K562 (cell line): ENCODE results near the gene ANKS3. TPM values are rescaled to one million over a fixed set of nuclear protein-coding genes. Genes with fewer than 3 reads are reported as not detected.

ENCODE experiments used
- ATAC-seq: fragments of 200-7000 bp; cut with Tn5 transposase; 3 replicates; pipeline ENCODE4 v1.9.1; 2020; ENCODE audit warnings: moderate library complexity
- BruUV-seq: library from RNA; stranded (reverse); fragments of 400-500 nt; replicated peaks from 2 replicates; lab custom pipeline; 2021; lab: Mats Ljungman, UMichigan
- CTCF ChIA-PET: fragments of 300-600 bp; formaldehyde crosslinking; extraction: SDS; loops from one replicate; lab custom pipeline; 2021; ENCODE audit warnings: low intra/inter-chr PET ratio; lab: Yijun Ruan, JAX
- POLR2A ChIA-PET: fragments of 300-600, 350-650 bp; sonication (Branson Sonifier 250); formaldehyde crosslinking; extraction: SDS; loops from one replicate; lab custom pipeline; 2021; ENCODE audit warnings: antibody characterized with exemption, inconsistent platforms; lab: Yijun Ruan, JAX
- DNase-seq, 4 experiments: peaks; one replicate each; pipeline versions ENCODE4 v3.0.0 to v3.0.0-alpha.2; 2011 to 2018; ENCODE audit warnings: low spot score in 3 of 4, mixed read lengths in 3 of 4; ENCODE audit errors: extremely low read depth in 1 of 4
- FAIRE-seq: peaks from 2 replicates; lab custom pipeline; 2011; peaks lifted over from hg19 to GRCh38; lab: Jason Lieb, UNC
- H2AFZ ChIP-seq: 2 replicates; pipeline ENCODE4 v1.6.0; 2011; ENCODE audit warnings: low read depth, low read length, control low read depth, inconsistent platforms
- H3K27ac ChIP-seq: fragments of 200-600 bp; 3 replicates; pipeline ENCODE4 v1.8.0; 2011; ENCODE audit warnings: low read depth, mild to moderate bottlenecking, control low read depth, inconsistent platforms, low read length, moderate library complexity, mixed read lengths; ENCODE audit errors: extremely low read depth
- H3K27me3 ChIP-seq, 2 experiments: fragments of 300-600 bp in 1 of 2; 2 replicates in 1 of 2; 3 replicates in 1 of 2; pipeline versions ENCODE4 v1.6.0 to v1.8.0; 2011; ENCODE audit warnings: inconsistent platforms in 2 of 2, low read length in 2 of 2, mild to moderate bottlenecking in 1 of 2, mixed read lengths in 1 of 2, moderate library complexity in 1 of 2; ENCODE audit not compliant: control insufficient read depth in 2 of 2, insufficient read depth in 2 of 2
- H3K36me3 ChIP-seq: fragments of 300-600 bp; 3 replicates; pipeline ENCODE4 v1.8.0; 2011; ENCODE audit warnings: mild to moderate bottlenecking, low read length, inconsistent platforms; ENCODE audit not compliant: control insufficient read depth, insufficient read depth
- H3K4me1 ChIP-seq, 2 experiments: fragments of 200-600 bp in 1 of 2; replicated peaks in 1 of 2; 2 replicates in 1 of 2; 3 replicates in 1 of 2; pipeline versions ENCODE4 v1.5.1 to v1.8.0; 2011; ENCODE audit warnings: inconsistent platforms in 2 of 2, low read length in 2 of 2, mild to moderate bottlenecking in 1 of 2, mixed read lengths in 1 of 2, moderate library complexity in 1 of 2; ENCODE audit not compliant: control insufficient read depth in 2 of 2, insufficient read depth in 2 of 2
- H3K4me2 ChIP-seq: 2 replicates; pipeline ENCODE4 v1.6.1; 2011; ENCODE audit warnings: low read length, control low read depth, inconsistent platforms, mixed read lengths; ENCODE audit not compliant: insufficient read depth
- H3K4me3 ChIP-seq: fragments of 200-600 bp; sonication (generic), shearing (Covaris generic); 2 replicates; pipeline ENCODE4 v1.5.1; 2016; ENCODE audit warnings: control low read depth, inconsistent platforms
- H3K79me2 ChIP-seq: fragments of 200-600 bp; 3 replicates; pipeline ENCODE4 v1.8.0; 2011; ENCODE audit warnings: low read length, inconsistent platforms; ENCODE audit not compliant: control insufficient read depth, insufficient read depth
- H3K9ac ChIP-seq, 2 experiments: 2 replicates each; pipeline versions ENCODE4 v1.6.0 to v1.6.1; 2011; ENCODE audit warnings: low read depth in 2 of 2, low read length in 2 of 2, control low read depth in 1 of 2, inconsistent platforms in 1 of 2, mild to moderate bottlenecking in 1 of 2, mixed read lengths in 1 of 2; ENCODE audit not compliant: insufficient read depth in 1 of 2
- H3K9me1 ChIP-seq: one replicate; pipeline ENCODE4 v1.6.0; 2011; ENCODE audit warnings: inconsistent platforms, mild to moderate bottlenecking, low read length, moderate library complexity; ENCODE audit not compliant: control insufficient read depth, insufficient read depth
- H3K9me3 ChIP-seq: replicated peaks from 2 replicates; pipeline ENCODE4 v1.5.1; 2011; ENCODE audit warnings: low read depth, low read length, inconsistent platforms; ENCODE audit not compliant: control insufficient read depth, insufficient read depth
- H4K20me1 ChIP-seq: replicated peaks from 2 replicates; pipeline ENCODE4 v1.6.1; 2011; ENCODE audit warnings: low read length, inconsistent platforms, mixed read lengths; ENCODE audit not compliant: control insufficient read depth, insufficient read depth
- DNMT1 ChIP-seq: fragments of 450-650 bp; IDR thresholded peaks from 2 replicates; pipeline ENCODE4 v1.6.1; 2016; ENCODE audit warnings: antibody characterized with exemption, mild to moderate bottlenecking
- HNRNPLL ChIP-seq: fragments of 200-400 bp; formaldehyde crosslinking; IDR thresholded peaks from 2 replicates; pipeline ENCODE4 v1.6.1; 2017; ENCODE audit warnings: low read length, low read depth, mild to moderate bottlenecking; ENCODE audit not compliant: poor library complexity, severe bottlenecking
- ILF3 ChIP-seq: fragments of 450-650 bp; IDR thresholded peaks from 2 replicates; pipeline ENCODE4 v1.6.1; 2018; ENCODE audit warnings: antibody characterized with exemption, mild to moderate bottlenecking, moderate library complexity, borderline replicate concordance
- LEF1 ChIP-seq: fragments of 450-650 bp; IDR thresholded peaks from 2 replicates; pipeline ENCODE4 v1.6.1; 2016; ENCODE audit warnings: mild to moderate bottlenecking
- NCOR1 ChIP-seq: fragments of 450-650 bp; IDR thresholded peaks from 2 replicates; pipeline ENCODE4 v1.6.1; 2016; ENCODE audit warnings: mild to moderate bottlenecking, moderate library complexity
- RBM25 ChIP-seq: fragments of 200-400 bp; formaldehyde crosslinking; IDR thresholded peaks from 2 replicates; pipeline ENCODE4 v1.6.1; 2018; ENCODE audit warnings: low read length, low read depth, moderate library complexity; ENCODE audit not compliant: severe bottlenecking
- TRIM28 ChIP-seq: fragments of 450-650 bp; IDR thresholded peaks from 2 replicates; pipeline ENCODE4 v1.6.1; 2017
- TSC22D4 ChIP-seq: fragments of 450-650 bp; IDR thresholded peaks from 2 replicates; pipeline ENCODE4 v1.6.1; 2016; ENCODE audit warnings: missing genetic modification characterization, missing biosample characterization, control low read depth
- WHSC1 ChIP-seq: IDR thresholded peaks from one replicate; pipeline ENCODE4 v1.6.1; 2012; ENCODE audit warnings: low read length, control low read depth, inconsistent platforms
- XRCC3 ChIP-seq: fragments of 450-650 bp; IDR thresholded peaks from 2 replicates; pipeline ENCODE4 v1.6.1; 2017; ENCODE audit warnings: mild to moderate bottlenecking, moderate library complexity
- ZFP30 ChIP-seq: fragments of 250-450 bp; sonication (Bioruptor Pico); IDR thresholded peaks from 2 replicates; pipeline ENCODE4 v1.8.0; 2022; ENCODE audit warnings: moderate library complexity, mild to moderate bottlenecking, inconsistent platforms, borderline replicate concordance
- ZNF184 ChIP-seq: sonication (generic); formaldehyde crosslinking; IDR thresholded peaks from 2 replicates; pipeline ENCODE4 v1.5.0; 2020; ENCODE audit warnings: missing genetic modification reagents
- ZNF316 ChIP-seq: fragments of 450-650 bp; IDR thresholded peaks from 2 replicates; pipeline ENCODE4 v1.6.1; 2016
- ZNF408 ChIP-seq: fragments of 250-450 bp; sonication (Bioruptor Pico); IDR thresholded peaks from 2 replicates; pipeline ENCODE4 v1.4.0; 2020; ENCODE audit warnings: low read depth, mild to moderate bottlenecking, moderate library complexity
- ZNF561 ChIP-seq: fragments of 450-650 bp; formaldehyde crosslinking; conservative IDR thresholded peaks from 2 replicates; pipeline ENCODE4 v1.4.0; 2020; ENCODE audit warnings: mild to moderate bottlenecking, moderate library complexity
- ZNF644 ChIP-seq: fragments of 200-800 bp; sonication (Bioruptor generic); IDR thresholded peaks from 2 replicates; pipeline ENCODE4 v1.6.1; 2016; ENCODE audit warnings: low read depth, missing genetic modification characterization, missing compliant biosample characterization
- ZNF699 ChIP-seq: fragments of 250-450 bp; sonication (Bioruptor Pico); IDR thresholded peaks from 2 replicates; pipeline ENCODE4 v1.8.0; 2021; ENCODE audit warnings: mild to moderate bottlenecking, moderate library complexity; ENCODE audit not compliant: insufficient replicate concordance
- WGBS: fragments of 100-300 bp; shearing (Covaris generic); methylation state at CpG from one replicate; pipeline ENCODE4 v1.1.6; 2016; ENCODE audit warnings: low coverage, mixed read lengths; ENCODE audit not compliant: insufficient coverage; ENCODE audit errors: missing lambda C conversion rate; 5-methylcytosine and 5-hydroxymethylcytosine counted together
- in situ Hi-C: fragments of 300-500 bp; cut with MboI; formaldehyde crosslinking; loops from 4 replicates; pipeline ENCODE4 v1.15.0; 2018; ENCODE audit warnings: inconsistent platforms, mixed read lengths
- intact Hi-C: fragments of 100-400 bp; cut with micrococcal nuclease; formaldehyde crosslinking; loops from 2 replicates; pipeline ENCODE4 v1.14.2; 2022
- polyA plus RNA-seq, 8 experiments: library from polyadenylated mRNA; depleted of rRNA in 4 of 8; stranded (reverse) in 5 of 8; unstranded in 3 of 8; fragments of >200 nt; fragmentation: Nextera tagmentation in 2 of 8; fragmentation: Illumina TruSeq in 1 of 8; extraction: Ambion mirVana in 2 of 8; extraction: Trizol in 1 of 8; gene quantifications; 2 replicates each; pipeline versions ENCODE4 v1.2.1 to v1.2.3, GENCODE V29; 2011 to 2014; ENCODE audit warnings: inconsistent platforms in 1 of 8, missing spikeins in 1 of 8
- total RNA-seq, 7 experiments: library from RNA; depleted of rRNA in 6 of 7; stranded (reverse); fragments of >200 nt in 6 of 7; fragmentation: Illumina TruSeq in 2 of 7; extraction: Trizol in 2 of 7; gene quantifications; 2 replicates each; pipeline versions ENCODE4 v1.2.1 to v1.2.3, GENCODE V29; 2011 to 2021; ENCODE audit warnings: low replicate concordance in 1 of 7
- TF ChIP-seq, protein P1 (sequence below): fragments of 450-650 bp; IDR thresholded peaks from 2 replicates; pipeline ENCODE4 v1.6.1; 2016
- TF ChIP-seq, protein P2 (sequence below): fragments of 450-650 bp; formaldehyde crosslinking; IDR thresholded peaks from 2 replicates; pipeline ENCODE4 v1.4.0; 2020; ENCODE audit warnings: mild to moderate bottlenecking, moderate library complexity
- TF ChIP-seq, protein P3 (sequence below): fragments of 250-450 bp; sonication (Bioruptor Pico); IDR thresholded peaks from 2 replicates; pipeline ENCODE4 v1.8.0; 2022; ENCODE audit warnings: moderate library complexity, mild to moderate bottlenecking, inconsistent platforms

ANKS3 gene
- total and polyA plus RNA-seq, 9 of the 15 experiments (the other 6 are each of a cell fraction or from before 2014, with no cell fraction given): 0.43 to 25.7 (median 14.8) TPM

DNA sequence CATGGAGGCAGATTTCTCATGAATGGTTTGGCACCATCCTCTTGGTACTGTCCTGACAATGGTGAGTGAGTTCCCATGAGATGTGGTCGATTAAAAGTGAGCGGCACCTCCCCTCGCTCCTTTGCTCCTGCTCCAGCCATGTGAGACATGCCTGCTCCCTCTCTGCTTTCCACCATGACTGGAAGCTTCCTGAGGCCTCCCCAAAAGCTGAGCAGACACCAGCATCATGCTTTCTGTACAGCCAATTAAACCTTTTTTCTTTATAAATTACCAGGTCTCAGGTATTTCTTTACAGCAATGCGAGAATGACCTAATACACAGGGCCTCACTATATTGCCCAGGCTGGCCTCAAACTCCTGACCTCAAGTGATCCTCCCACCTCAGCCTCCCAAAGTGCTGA lies 20.8 kb upstream of the ANKS3 start:
- POLR2A ChIA-PET: interaction anchor here (1.6 to 2.2 kb wide), 2 partner anchors 11 to 14 kb away, joined by 4 to 9 read pairs; no protein-coding TSS in a partner anchor

DNA sequence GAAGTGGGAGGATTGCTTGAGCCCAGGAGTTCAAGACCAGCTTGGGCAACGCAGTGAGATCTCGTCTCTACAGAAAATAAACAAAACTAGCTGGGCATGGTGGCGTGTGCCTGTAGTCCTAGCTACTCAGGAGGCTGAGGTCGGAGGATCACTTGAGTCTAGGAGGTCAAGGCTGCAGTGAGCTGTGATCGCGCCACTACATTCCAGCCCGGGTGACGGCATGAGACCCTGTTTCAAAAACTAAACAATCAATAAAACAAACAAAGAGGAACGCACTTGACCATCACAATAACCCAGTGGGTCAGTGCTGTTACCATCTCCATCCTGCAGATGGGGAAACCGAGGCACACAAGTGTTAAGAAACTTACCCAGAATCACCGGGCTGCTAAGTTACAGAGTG lies 19.2 kb upstream of the ANKS3 start:
- no peaks in the 10 kb centered on the region; the same call in 2 of the 3 replicates for H3K79me2 ChIP-seq
- ChIA-PET POLR2A (no interaction called here), CTCF (no interaction called here)
- H3K36me3 ChIP-seq: peaks cover 61% of the 10 kb centered on the region
- no peaks in the 10 kb centered on the region for H3K9me1 ChIP-seq
- no peaks in the 10 kb centered on the region for H4K20me1 ChIP-seq
- no peak for DNase-seq
- WGBS: 95% methylated on average over 10 of the region's 11 CpGs
- no peak for FAIRE-seq
- no peak for ATAC-seq
- peaks cover 0 to 12% of the 10 kb centered on the region in 2 experiments; a peak in 1 of 5 replicates for H3K4me1 ChIP-seq
- H3K9me3 ChIP-seq: peaks cover 11% of the 10 kb centered on the region
- in situ Hi-C loops: no loop called here
- intact Hi-C loops: no loop called here
- H3K27ac ChIP-seq: no peak overlapping the region
- no peak overlapping the region for H2AFZ ChIP-seq
- H3K4me2 ChIP-seq: no peak overlapping the region
- no peak overlapping the region for H3K9ac ChIP-seq
- H3K27me3 ChIP-seq: no peaks in the 10 kb centered on the region
- no TSS peak for BruUV-seq
- H3K4me3 ChIP-seq: no peak overlapping the region
- TF ChIP-seq ZNF184 (no peak), ZNF561 (CRISPR knock-in tag) (no peak), NCOR1 (no peak), ZFP30 (CRISPR knock-in tag) (no peak), ZNF408 (CRISPR knock-in tag) (no peak), RBM25 (no peak), DNMT1 (no peak), WHSC1 (no peak)
- TF ChIP-seq, protein P1, sequence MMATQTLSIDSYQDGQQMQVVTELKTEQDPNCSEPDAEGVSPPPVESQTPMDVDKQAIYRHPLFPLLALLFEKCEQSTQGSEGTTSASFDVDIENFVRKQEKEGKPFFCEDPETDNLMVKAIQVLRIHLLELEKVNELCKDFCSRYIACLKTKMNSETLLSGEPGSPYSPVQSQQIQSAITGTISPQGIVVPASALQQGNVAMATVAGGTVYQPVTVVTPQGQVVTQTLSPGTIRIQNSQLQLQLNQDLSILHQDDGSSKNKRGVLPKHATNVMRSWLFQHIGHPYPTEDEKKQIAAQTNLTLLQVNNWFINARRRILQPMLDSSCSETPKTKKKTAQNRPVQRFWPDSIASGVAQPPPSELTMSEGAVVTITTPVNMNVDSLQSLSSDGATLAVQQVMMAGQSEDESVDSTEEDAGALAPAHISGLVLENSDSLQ: no peak
- TF ChIP-seq, protein P2, sequence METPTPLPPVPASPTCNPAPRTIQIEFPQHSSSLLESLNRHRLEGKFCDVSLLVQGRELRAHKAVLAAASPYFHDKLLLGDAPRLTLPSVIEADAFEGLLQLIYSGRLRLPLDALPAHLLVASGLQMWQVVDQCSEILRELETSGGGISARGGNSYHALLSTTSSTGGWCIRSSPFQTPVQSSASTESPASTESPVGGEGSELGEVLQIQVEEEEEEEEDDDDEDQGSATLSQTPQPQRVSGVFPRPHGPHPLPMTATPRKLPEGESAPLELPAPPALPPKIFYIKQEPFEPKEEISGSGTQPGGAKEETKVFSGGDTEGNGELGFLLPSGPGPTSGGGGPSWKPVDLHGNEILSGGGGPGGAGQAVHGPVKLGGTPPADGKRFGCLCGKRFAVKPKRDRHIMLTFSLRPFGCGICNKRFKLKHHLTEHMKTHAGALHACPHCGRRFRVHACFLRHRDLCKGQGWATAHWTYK (CRISPR knock-in tag): no peak
- TF ChIP-seq, protein P3, sequence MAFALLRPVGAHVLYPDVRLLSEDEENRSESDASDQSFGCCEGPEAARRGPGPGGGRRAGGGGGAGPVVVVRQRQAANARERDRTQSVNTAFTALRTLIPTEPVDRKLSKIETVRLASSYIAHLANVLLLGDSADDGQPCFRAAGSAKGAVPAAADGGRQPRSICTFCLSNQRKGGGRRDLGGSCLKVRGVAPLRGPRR (CRISPR knock-in tag): no peak

More for the DNA sequence above, 20.8 kb upstream of the ANKS3 start:
- no peak for FAIRE-seq
- no peak overlapping the region for H3K9ac ChIP-seq
- no peak overlapping the region for H3K27ac ChIP-seq
- no peak overlapping the region for H3K4me2 ChIP-seq
- no peak overlapping the region for H2AFZ ChIP-seq
- BruUV-seq: no TSS peak
- 95% methylated on average over 4 of the region's 4 CpGs for WGBS
- in situ Hi-C loops (no loop called here), intact Hi-C loops (no loop called here)
- H3K36me3 ChIP-seq: peaks cover 75% of the 10 kb centered on the region
- H4K20me1 ChIP-seq: no peaks in the 10 kb centered on the region
- peaks cover 11% of the 10 kb centered on the region for H3K9me3 ChIP-seq
- H3K4me3 ChIP-seq: no peak overlapping the region
- no peaks in the 10 kb centered on the region for H3K9me1 ChIP-seq
- no peaks in the 10 kb centered on the region for H3K27me3 ChIP-seq
- TF ChIP-seq XRCC3: 0 out of 2 replicates have a peak, but pooled peaks have one; percentile 22
- no peak for TF ChIP-seq TSC22D4
- no peak for TF ChIP-seq ZNF644 (tag)
- no peak for TF ChIP-seq ILF3
- peak; percentile 76 for TF ChIP-seq ZNF316
- 0 out of 2 replicates have a peak, but pooled peaks have one; percentile 48 for TF ChIP-seq TRIM28
- no peak for TF ChIP-seq ZNF699
- TF ChIP-seq HNRNPLL: no peak
- no peak for TF ChIP-seq LEF1
- CTCF ChIA-PET: no interaction called here
- ATAC-seq: no peak
- H3K79me2 ChIP-seq: no peaks in the 10 kb centered on the region; the same call in 2 of the 3 replicates
- peaks cover 0 to 2% of the 10 kb centered on the region in 2 experiments; a peak in 1 of 5 replicates for H3K4me1 ChIP-seq
- DNase-seq: no peak
